OCI-M1 (cell line): Measurements from ENCODE around the gene BSN.
"Not testable (repeated sequence)": the region's sequence is repeated elsewhere in the genome, so short reads cannot be mapped to it uniquely, and the experiment has no call there.

Source experiments
- DNase-seq: peaks from one replicate; lab custom pipeline; 2025; lab: John Stamatoyannopoulos, UW

Gene BSN

GRCh38 chr3:49673715-49674496, 119.6 kb downstream of the BSN start, which contains the start of gene APEH:
Gene APEH (plus strand): TSS chr3:49674351. CDS start chr3:49674402, 51 bp downstream.
- DNase-seq: no peak

DNA sequence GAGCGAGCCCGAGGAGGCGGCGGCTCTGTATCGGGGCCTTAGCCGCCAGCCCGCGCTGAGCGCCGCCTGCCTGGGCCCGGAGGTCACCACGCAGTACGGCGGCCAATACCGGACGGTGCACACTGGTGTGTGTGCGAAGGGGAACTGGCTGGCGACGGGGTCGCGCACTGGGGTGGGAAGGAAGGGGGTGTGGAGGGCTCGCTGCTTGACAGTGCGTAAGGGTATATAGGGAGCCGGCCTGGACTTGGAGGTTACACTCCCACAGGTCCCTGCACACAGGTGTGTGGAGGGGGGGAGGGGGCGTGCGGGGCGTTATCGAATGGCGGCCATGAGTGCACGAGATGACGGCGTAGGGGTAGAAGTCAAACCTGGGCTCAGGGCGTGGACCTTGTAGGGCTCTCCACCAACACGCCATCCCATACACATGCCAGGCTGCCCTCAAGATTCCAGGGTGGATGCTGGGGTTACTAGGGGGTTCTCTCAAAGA, 120.3 kb downstream of the BSN start:
- no peak for DNase-seq

- no peak for DNase-seq
Observed at GRCh38 chr3:49675912-49676311, 121.6 kb downstream of the BSN start.

- DNase-seq: no peak
Observed at GRCh38 chr3:49680493-49681231, 126.4 kb downstream of the BSN start.

GRCh38 chr3:49681232-49681522, 126.9 kb downstream of the BSN start:
- no peak for DNase-seq

DNA sequence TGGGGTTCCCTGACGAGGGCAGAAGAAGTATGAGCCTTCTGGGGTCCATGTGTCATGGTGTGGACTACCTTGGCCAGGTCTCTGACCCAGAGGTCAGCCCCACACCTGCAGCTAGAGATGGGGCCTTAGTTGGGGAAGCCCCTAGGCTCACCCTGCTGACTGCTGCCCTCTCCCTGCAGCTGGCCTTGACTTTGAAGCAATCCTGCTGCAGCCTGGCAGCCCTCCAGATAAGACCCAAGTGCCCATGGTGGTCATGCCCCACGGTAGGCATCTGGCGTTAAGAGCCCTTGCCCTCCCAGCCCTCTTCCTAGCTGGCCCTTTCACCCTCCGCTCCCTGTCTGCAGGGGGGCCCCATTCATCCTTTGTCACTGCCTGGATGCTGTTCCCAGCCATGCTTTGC, 127.3 kb downstream of the BSN start:
- DNase-seq: no peak

GRCh38 chr3:49683162-49683561, 128.9 kb downstream of the BSN start:
- no peak for DNase-seq

GRCh38 chr3:49684453-49684852, 130.2 kb downstream of the BSN start:
- not testable (repeated sequence) for DNase-seq

GRCh38 chr3:49685103-49685502, 130.8 kb downstream of the BSN start:
- not testable (repeated sequence) for DNase-seq

DNA sequence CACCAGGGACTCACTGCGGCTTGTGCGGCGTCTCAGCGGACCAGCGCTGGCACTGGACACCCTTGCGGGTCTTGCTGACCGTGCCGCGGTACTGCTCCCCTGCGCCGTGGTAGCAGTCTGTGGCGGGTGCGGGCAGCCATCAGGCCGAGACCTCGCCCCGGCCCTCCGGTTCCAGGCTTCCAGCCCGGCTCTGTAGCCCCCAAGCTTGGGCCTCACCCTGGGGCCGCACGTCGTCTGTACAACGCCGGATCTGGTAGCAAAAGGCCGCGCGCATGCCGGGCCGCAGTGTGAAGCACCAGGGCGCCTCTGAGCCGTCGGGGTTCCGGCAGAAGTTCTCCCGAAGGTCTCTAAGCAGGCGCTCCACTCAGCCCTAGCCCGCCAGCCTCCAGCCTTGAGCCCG, 131.6 kb downstream of the BSN start:
- DNase-seq: not testable (repeated sequence)

GRCh38 chr3:49686346-49686745, 132.1 kb downstream of the BSN start:
- DNase-seq: not testable (repeated sequence)

DNA sequence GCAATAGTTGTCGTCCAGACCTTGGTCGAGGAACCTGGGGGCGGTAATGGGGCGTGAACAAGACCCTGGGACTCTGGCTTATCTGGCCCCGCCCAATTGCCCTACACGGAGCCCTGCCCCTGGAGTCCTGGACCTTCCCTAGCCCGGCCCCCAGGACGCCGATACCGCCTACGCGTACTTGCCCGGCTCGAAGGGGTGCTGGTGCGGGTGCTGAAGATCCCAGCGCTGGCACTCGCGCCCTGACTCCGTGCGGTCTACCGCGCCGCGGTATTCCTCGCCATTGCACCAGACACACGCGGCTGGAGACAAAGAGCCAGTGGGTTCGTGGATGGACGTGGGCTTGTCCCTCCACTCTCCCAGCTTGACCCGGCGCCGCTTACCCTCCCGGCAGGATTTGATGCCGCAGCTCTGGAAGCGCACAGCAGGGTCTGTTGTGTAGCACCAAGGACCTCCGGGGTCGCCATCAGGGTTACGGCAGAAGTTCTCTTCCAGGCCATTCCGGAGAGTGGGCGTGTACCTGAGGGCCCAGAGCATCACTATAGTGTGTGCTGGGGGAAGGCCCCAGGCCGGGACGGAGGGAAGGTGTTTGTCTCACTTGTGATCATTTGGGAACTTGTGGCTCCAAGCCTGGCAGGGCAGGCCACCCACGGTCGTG, 132.6 kb downstream of the BSN start:
- DNase-seq: not testable (repeated sequence)

DNA sequence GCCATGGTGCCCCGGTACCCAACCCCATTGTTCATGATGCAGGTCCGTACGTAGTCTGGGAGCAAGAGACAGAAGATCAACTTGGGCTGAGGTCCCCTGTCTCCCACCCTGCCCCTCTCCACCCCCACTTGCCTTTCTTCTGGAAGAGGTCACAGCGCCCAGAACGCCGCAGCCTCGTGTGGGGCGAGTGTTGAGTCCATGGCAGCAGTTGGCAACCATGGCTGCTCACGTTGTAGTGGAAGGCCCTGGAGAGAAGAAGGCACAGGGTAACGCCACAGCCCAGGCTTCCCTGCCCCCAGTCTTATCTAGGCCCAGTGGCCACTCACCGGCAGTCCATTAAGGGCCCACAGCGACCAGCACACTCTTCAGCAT, 133.1 kb downstream of the BSN start:
- not testable (repeated sequence) for DNase-seq

DNA sequence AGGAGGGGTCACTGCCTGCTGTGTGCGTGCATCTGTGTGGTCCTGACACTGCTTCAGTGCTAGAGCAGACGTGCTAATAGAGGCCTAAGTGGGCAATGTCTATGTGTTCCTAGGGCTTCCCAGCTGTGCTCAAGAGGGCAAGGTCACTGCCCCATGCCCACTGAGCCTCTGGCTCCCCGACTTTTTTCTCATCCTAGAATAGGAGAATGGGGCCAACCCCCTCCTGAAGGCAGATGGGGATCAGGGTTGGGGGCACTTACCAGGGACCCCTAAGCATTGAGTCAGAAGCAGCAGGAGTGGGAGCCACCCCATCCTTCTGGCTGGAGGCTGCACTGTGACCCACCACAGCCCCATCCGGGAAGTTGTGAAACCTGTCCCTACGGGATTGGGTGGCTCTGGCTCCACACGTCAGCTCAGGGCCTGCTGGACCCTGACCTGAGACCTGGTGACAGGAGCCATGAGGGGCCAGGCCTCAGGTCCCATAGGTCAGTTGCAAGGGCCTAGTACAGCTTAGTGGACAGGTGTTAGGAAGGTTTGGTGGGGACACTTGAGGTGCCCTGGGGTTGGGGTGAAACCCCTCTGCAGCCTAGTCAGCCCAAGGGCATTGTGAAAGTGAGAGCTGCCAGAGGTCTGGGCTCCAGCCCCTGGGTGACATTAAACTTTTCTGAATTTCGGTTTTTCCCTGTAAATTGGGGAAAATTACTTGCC, 134.2 kb downstream of the BSN start:
- not testable (repeated sequence) for DNase-seq

DNA sequence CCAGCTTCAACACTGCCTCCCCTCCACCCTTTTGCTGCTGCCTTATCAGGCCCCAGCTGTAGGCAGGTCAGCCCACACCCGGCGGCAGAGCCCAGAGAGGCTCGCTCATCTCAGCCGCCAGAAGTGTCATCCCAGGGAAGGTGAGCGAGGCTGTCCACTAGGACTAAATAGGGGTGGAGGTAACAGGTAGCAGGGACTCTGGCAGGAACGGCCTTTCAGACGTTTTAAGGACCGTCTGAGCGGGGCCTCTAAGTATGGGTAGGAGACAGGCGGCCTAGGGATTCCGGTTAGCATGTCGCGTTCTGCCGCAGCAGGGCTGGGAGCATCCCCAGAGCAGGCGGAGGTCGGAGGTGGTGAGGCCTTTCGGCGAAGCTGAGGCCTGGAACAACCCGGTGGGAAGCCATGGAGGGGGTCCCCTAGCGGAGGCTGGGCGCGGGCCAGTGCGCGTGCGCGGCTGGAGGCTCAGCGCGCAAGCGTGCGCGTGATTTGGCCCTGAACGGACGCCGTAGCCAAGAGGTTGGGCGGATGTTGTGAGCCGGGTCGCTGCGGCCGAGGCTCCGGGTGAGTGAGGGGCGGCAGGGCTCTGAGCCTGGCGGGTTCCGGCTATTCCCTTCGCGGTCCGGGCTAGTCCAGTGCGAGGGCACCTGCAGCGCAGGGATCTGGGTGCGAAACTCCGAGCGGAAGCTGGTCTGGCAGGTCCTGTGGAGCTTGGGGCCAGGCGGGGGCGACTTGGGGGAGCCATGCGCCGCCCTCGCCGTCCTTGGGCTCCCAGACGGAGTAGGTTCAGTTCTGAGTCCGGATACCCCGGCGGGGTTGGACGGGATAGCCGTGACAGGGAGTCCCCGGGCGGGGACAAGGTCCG, 135.0 kb downstream of the BSN start, which contains the start of the genes MST1 and RNF123:
Gene MST1 (minus strand): TSS at position 429 of the 862 bp plus-strand sequence. CDS start 783 bp downstream, outside the sequence.
Gene RNF123 (plus strand): TSS at position 512 of the 862 bp plus-strand sequence. CDS start 1,609 bp downstream, outside the sequence.
- DNase-seq: no peak

- DNase-seq: not testable (repeated sequence)
Observed at GRCh38 chr3:49689908-49690624, 135.8 kb downstream of the BSN start.

DNA sequence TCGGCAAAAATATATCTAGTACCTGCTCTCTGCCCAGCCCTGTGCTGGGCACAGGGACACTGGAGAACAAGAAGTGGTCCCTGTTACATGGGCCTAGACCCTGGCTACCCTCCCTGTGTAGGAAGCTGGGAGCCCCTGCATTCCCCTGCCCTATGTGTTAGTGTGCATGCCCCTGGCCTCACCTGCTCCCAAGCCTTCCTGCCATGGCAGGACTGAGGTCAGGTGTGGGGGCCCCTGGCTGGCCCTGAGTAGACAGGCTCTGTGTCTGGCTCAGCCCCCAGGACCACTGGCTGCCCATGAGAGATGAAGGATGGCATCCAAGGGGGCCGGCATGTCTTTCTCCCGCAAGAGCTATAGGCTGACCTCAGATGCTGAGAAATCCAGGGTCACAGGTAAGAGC, 136.6 kb downstream of the BSN start:
- DNase-seq: not testable (repeated sequence)

DNA sequence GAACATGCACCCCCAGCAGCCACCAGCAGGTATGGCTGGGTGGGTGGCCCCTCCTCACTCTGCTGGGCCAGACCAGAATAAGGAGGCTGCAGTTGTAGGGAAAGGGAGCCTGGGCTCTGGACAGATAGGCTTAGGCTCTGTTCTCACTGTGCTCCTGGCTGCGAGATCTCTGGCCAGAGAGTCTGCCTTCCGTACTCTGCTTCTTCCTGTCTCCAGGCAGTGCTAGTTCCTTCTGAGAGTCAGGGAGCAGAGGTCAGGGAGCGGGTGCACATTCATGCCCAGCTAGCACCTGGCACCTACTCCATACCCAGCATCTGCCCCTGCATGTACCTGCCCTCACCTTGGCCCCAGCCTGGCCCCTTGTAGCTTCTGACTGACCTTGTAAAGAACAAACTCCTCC, 137.2 kb downstream of the BSN start:
- not testable (repeated sequence) for DNase-seq

GRCh38 chr3:49694409-49695070, 140.3 kb downstream of the BSN start:
- DNase-seq: not testable (repeated sequence)
